ENCODE results near the gene CDK11B. TPM values are rescaled to one million over a fixed set of nuclear protein-coding genes. Genes with fewer than 3 reads are reported as not detected.
A peak's percentile ranks its signal among the peaks of the same experiment; 100 is the strongest.
"Not testable (repeated sequence)": the region's sequence is repeated elsewhere in the genome, so short reads cannot be mapped to it uniquely, and the experiment has no call there.

CDK11B gene
- total and polyA plus RNA-seq, 9 donors, result 12.8 to 34.5 (median 23.9) TPM

- H3K27me3 ChIP-seq; intact Hi-C loops (cut with DNase I); H3K36me3 ChIP-seq; H3K4me3 ChIP-seq; H3K9me3 ChIP-seq; H3K4me1 ChIP-seq (ENCODE audit: insufficient read depth); H3K27ac ChIP-seq: not testable (repeated sequence)
- peak in 2 of 5 donors; percentile 7 to 27 for DNase-seq
- 90 to 95% (median 94%) methylated on average over 2 to 14 of the region's 19 CpGs for WGBS, 3 donors
Observed at GRCh38 chr1:1699061-1699460, 40.3 kb upstream of the CDK11B start.

- H3K27ac ChIP-seq; H3K9me3 ChIP-seq; intact Hi-C loops (cut with DNase I); H3K27me3 ChIP-seq; H3K36me3 ChIP-seq; H3K4me1 ChIP-seq (ENCODE audit: insufficient read depth); H3K4me3 ChIP-seq: not testable (repeated sequence)
- WGBS, 3 donors, result 71 to 85% (median 80%) methylated on average over 21 to 22 of the region's 26 CpGs
- DNase-seq, result peak in 2 of 5 donors; percentile 19 to 33
Observed at GRCh38 chr1:1697358-1698183, 38.8 kb upstream of the CDK11B start.

GRCh38 chr1:1696431-1697357 lies 37.9 kb upstream of the CDK11B start:
- H3K36me3 ChIP-seq; H3K4me3 ChIP-seq; H3K27me3 ChIP-seq; H3K4me1 ChIP-seq (ENCODE audit: insufficient read depth); H3K27ac ChIP-seq; H3K9me3 ChIP-seq; intact Hi-C loops (cut with DNase I): not testable (repeated sequence)
- peak in 2 of 5 donors; percentile 17 to 31 for DNase-seq
- 92 to 93% (median 92%) methylated on average over 16 to 19 of the region's 23 CpGs for WGBS, 3 donors

- H3K27me3 ChIP-seq; H3K4me1 ChIP-seq (ENCODE audit: insufficient read depth); intact Hi-C loops (cut with DNase I); H3K36me3 ChIP-seq; H3K9me3 ChIP-seq: not testable (repeated sequence)
- peak within 1 kb of the TSS; percentile 58 for H3K4me3 ChIP-seq
- peak within 1 kb of the TSS; percentile 80 to 92 for H3K27ac ChIP-seq
- peak; percentile 85 to 95 (median 93) for DNase-seq
- WGBS, 3 donors, result 0% methylated on average over 4 to 34 of the region's 98 CpGs; no CpG with 5 or more reads in 1 of the 3 donors
Observed at GRCh38 chr1:1692714-1693647, 34.2 kb upstream of the CDK11B start, which contains the start of gene SLC35E2B. Gene SLC35E2B, minus strand, starts transcription at chr1:1692795. Its CDS starts 16,096 bp downstream, at chr1:1676699.

- DNase-seq, result peak in 4 of 5 donors; percentile 50 to 80 (median 66)
- H3K27me3 ChIP-seq; H3K36me3 ChIP-seq; H3K9me3 ChIP-seq; intact Hi-C loops (cut with DNase I); H3K4me1 ChIP-seq (ENCODE audit: insufficient read depth): not testable (repeated sequence)
- Histone ChIP-seq H3K27ac (peak overlapping the region; percentile 80 to 92), H3K4me3 (peak overlapping the region; percentile 58)
- WGBS, 3 donors, result 0 to 1% methylated on average over 31 to 33 of the region's 45 CpGs; no CpG with 5 or more reads in 1 of the 3 donors
Observed at GRCh38 chr1:1692324-1692713, 33.5 kb upstream of the CDK11B start.

GRCh38 chr1:1691443-1691842 lies 32.6 kb upstream of the CDK11B start:
- H3K9me3 ChIP-seq; intact Hi-C loops (cut with DNase I); H3K4me3 ChIP-seq; H3K27ac ChIP-seq; H3K27me3 ChIP-seq; H3K36me3 ChIP-seq; H3K4me1 ChIP-seq (ENCODE audit: insufficient read depth): not testable (repeated sequence)
- DNase-seq, result peak in 3 of 5 donors; percentile 7 to 34 (median 29)
- 1% methylated on average over 4 of the region's 16 CpGs; no CpG with 5 or more reads in 2 of the 3 donors for WGBS, 3 donors

- H3K4me3 ChIP-seq; H3K27ac ChIP-seq; H3K36me3 ChIP-seq; H3K4me1 ChIP-seq (ENCODE audit: insufficient read depth); intact Hi-C loops (cut with DNase I); H3K27me3 ChIP-seq; H3K9me3 ChIP-seq: not testable (repeated sequence)
- WGBS, 3 donors, result 83 to 86% (median 86%) methylated on average over 5 to 7 of the region's 7 CpGs
- DNase-seq, result peak in 2 of 5 donors; percentile 9 to 21
Observed at GRCh38 chr1:1689526-1689925, 30.7 kb upstream of the CDK11B start.

Measured in ovary (tissue), 9 donors.